Esophagus muscularis mucosa (tissue), 4 donors: ENCODE measurements around the gene DCAF6.

Experiments used
- CTCF ChIP-seq, 3 experiments: fragments of 200-600 bp in 2 of 3; fragments of 450-650 bp in 1 of 3; sonication (generic) in 2 of 3; IDR thresholded peaks; one replicate each; pipeline ENCODE4 v1.5.1; 2017 to 2019; ENCODE audit warnings: antibody characterized with exemption in 3 of 3, mild to moderate bottlenecking in 2 of 3, moderate library complexity in 1 of 3
- EP300 ChIP-seq: sonication (generic); formaldehyde crosslinking; IDR thresholded peaks from one replicate; pipeline ENCODE4 v1.6.1; 2017; ENCODE audit warnings: antibody characterized with exemption
- POLR2A ChIP-seq: fragments of 450-650 bp; IDR thresholded peaks from one replicate; pipeline ENCODE4 v1.6.1; 2017; ENCODE audit warnings: antibody characterized with exemption, moderate library complexity, mild to moderate bottlenecking, low read depth
- POLR2AphosphoS5 ChIP-seq, 2 donors: sonication (generic); formaldehyde crosslinking; IDR thresholded peaks; one replicate each; pipeline ENCODE4 v1.6.1; 2017; ENCODE audit warnings: antibody characterized with exemption in 2 of 2

- TF ChIP-seq CTCF (IDR thresholded peaks at IDR 0.05) = no peak
- no peak for TF ChIP-seq POLR2A
- no peak for TF ChIP-seq EP300
- TF ChIP-seq POLR2AphosphoS5 (IDR thresholded peaks at IDR 0.05) = no peak
These were observed 168.1 kb downstream of the DCAF6 start for GRCh38 chr1:168104535-168104934.
